ENCODE data around the gene PTPRA. TPM values are rescaled to one million over a fixed set of nuclear protein-coding genes. Genes with fewer than 3 reads are reported as not detected.

PTPRA gene
- polyA plus RNA-seq, 1 donor (not counting 4 experiments of a cell fraction or from before 2014, with no cell fraction given) = 53.3 TPM

GRCh38 chr20:2903686-2904085, 30.4 kb downstream of the PTPRA start:
- Histone ChIP-seq H3K4me3 (ENCODE audit: control insufficient read depth in 2 of 3, extremely low read depth in 1 of 3, insufficient read depth in 2 of 3, low read depth in 1 of 3, low read length in 3 of 3) (no peak overlapping the region), H2AFZ (ENCODE audit: control insufficient read depth, low read length) (no peak overlapping the region), H3K4me2 (ENCODE audit: control insufficient read depth, extremely low read depth, insufficient read depth, low read depth, low read length) (no peak overlapping the region), H3K27me3 (ENCODE audit: control insufficient read depth, extremely low read depth, insufficient read depth, low read length) (no peaks in the 10 kb centered on the region), H3K27ac (ENCODE audit: control insufficient read depth, insufficient read depth, low read length) (no peak overlapping the region), H3K9me3 (ENCODE audit: control insufficient read depth, low read depth, low read length) (no peaks in the 10 kb centered on the region), H4K20me1 (ENCODE audit: control insufficient read depth, extremely low read depth, insufficient read depth, low read length) (no peaks in the 10 kb centered on the region), H3K4me1 (ENCODE audit: control insufficient read depth, extremely low read depth, insufficient read depth, low read length) (no peaks in the 10 kb centered on the region), H3K79me2 (ENCODE audit: control insufficient read depth, insufficient read depth, low read length) (peaks cover 7% of the 10 kb centered on the region), H3K36me3 (ENCODE audit: control insufficient read depth in 2 of 2, extremely low read depth in 1 of 2, insufficient read depth in 2 of 2, low read length in 2 of 2) (no peaks in the 10 kb centered on the region), H3K9ac (ENCODE audit: control insufficient read depth, extremely low read depth, insufficient read depth, low read length) (no peak overlapping the region), H3K9me1 (ENCODE audit: control insufficient read depth, extremely low read depth, insufficient read depth, low read length) (no peaks in the 10 kb centered on the region)
- TF ChIP-seq CTCF (optimal IDR thresholded peaks at IDR 0.05 in 1 of 3, IDR thresholded peaks at IDR 0.05 in 1 of 3, conservative IDR thresholded peaks at IDR 0.05 in 1 of 3; ENCODE audit: extremely low read depth in 1 of 3, insufficient read depth in 2 of 3, low read length in 3 of 3) (no peak), EZH2 (IDR thresholded peaks at IDR 0.05; ENCODE audit: low read length) (no peak)
- FAIRE-seq = no peak
- no peak for DNase-seq (ENCODE audit: low read depth, low spot score)
- dilution Hi-C loops (cut with MboI; ENCODE audit: extremely low pct_ligation_motif_present, low sequenced_read_pairs) = no loop called here

- no peak for TF ChIP-seq CTCF (optimal IDR thresholded peaks at IDR 0.05 in 1 of 3, IDR thresholded peaks at IDR 0.05 in 1 of 3, conservative IDR thresholded peaks at IDR 0.05 in 1 of 3; ENCODE audit: extremely low read depth in 1 of 3, insufficient read depth in 2 of 3, low read length in 3 of 3)
- no peak for TF ChIP-seq EZH2 (IDR thresholded peaks at IDR 0.05; ENCODE audit: low read length)
- no peaks in the 10 kb centered on the region for H3K9me1 ChIP-seq (ENCODE audit: control insufficient read depth, extremely low read depth, insufficient read depth, low read length)
- H3K27ac ChIP-seq (ENCODE audit: control insufficient read depth, insufficient read depth, low read length) = no peak overlapping the region
- peaks cover 11% of the 10 kb centered on the region for H3K79me2 ChIP-seq (ENCODE audit: control insufficient read depth, insufficient read depth, low read length)
- H3K4me2 ChIP-seq (ENCODE audit: control insufficient read depth, extremely low read depth, insufficient read depth, low read depth, low read length) = no peak overlapping the region
- no peak overlapping the region for H3K9ac ChIP-seq (ENCODE audit: control insufficient read depth, extremely low read depth, insufficient read depth, low read length)
- FAIRE-seq (no peak), DNase-seq (ENCODE audit: low read depth, low spot score) (no peak)
- H3K9me3 ChIP-seq (ENCODE audit: control insufficient read depth, low read depth, low read length) = no peaks in the 10 kb centered on the region
- no peaks in the 10 kb centered on the region for H3K4me1 ChIP-seq (ENCODE audit: control insufficient read depth, extremely low read depth, insufficient read depth, low read length)
- no peaks in the 10 kb centered on the region for H4K20me1 ChIP-seq (ENCODE audit: control insufficient read depth, extremely low read depth, insufficient read depth, low read length)
- dilution Hi-C loops (cut with MboI; ENCODE audit: extremely low pct_ligation_motif_present, low sequenced_read_pairs) = no loop called here
- no peaks in the 10 kb centered on the region for H3K36me3 ChIP-seq (ENCODE audit: control insufficient read depth in 2 of 2, extremely low read depth in 1 of 2, insufficient read depth in 2 of 2, low read length in 2 of 2)
- H3K4me3 ChIP-seq (ENCODE audit: control insufficient read depth in 2 of 3, extremely low read depth in 1 of 3, insufficient read depth in 2 of 3, low read depth in 1 of 3, low read length in 3 of 3) = no peak overlapping the region
- H2AFZ ChIP-seq (ENCODE audit: control insufficient read depth, low read length) = no peak overlapping the region
- no peaks in the 10 kb centered on the region for H3K27me3 ChIP-seq (ENCODE audit: control insufficient read depth, extremely low read depth, insufficient read depth, low read length)
Observed at GRCh38 chr20:2907519-2907918, 34.2 kb downstream of the PTPRA start.

Data from keratinocyte (primary cell).